SK-N-DZ (cell line): ENCODE data around the gene ARHGAP30.
A peak's percentile ranks its signal among the peaks of the same experiment; 100 is the strongest.

Experiments
- DNase-seq: peaks from one replicate; pipeline ENCODE4 v3.0.0-alpha.2; 2015; ENCODE audit warnings: low spot score
- small RNA-seq, 2 experiments: library from RNA; depleted of rRNA; stranded (forward); fragments of <200 nt; gene quantifications; one replicate each; pipeline ENCODE3, GENCODE V24; 2014

ARHGAP30 gene

GRCh38 chr1:161013131-161013487 lies 56.6 kb downstream of the ARHGAP30 start:
- no peak for DNase-seq

GRCh38 chr1:161012420-161012819 lies 57.3 kb downstream of the ARHGAP30 start:
- no peak for DNase-seq

GRCh38 chr1:161009602-161010211 lies 60.0 kb downstream of the ARHGAP30 start:
- no peak for DNase-seq

DNA sequence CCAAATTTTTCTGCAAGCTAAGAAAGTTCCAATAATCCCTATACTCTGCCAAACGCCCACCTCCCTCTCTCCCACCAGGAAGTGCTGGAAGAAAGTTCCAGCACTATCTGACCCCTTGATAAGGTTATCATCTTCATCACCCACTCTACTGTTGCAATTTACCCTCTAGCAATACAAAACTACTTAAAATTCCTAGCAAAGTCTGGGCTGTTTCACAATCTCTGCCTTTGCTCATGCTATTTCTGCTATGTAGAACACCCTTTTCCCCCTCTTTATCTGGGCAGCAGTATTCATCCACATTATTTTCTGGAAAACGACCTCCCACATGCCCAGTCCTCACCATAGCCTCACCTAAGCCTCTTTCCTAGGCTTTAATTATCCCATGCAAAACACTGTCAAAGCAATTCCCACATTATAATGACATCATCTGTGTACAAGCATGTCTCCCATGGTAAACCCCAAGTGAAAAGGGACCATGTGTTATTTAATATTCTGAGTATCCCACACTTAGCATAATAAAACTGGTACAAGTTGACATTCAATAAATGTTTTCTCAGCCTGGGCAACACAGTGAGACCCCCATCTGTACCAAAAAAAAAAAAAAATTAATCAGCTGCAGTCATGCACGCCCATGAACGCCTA lies 60.7 kb downstream of the ARHGAP30 start:
- no peak for DNase-seq

DNA sequence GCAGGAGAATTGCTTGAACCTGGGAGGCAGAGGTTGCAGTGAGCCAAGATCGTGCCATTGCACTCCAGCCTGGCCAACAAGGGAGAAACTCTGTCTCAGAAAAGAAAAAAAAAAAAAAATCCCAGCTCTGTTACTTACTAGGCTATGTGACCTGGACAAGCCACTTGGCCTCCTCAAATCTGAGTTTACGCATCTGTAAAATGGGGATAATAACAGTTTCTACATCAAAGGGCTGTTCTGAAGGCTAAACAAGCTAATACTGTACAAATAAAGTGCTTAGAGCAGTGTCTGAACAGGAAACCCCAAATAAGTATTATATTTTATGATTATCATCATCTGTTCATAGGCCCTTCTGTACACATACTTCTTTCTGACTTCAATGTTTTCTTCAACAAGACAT lies 62.3 kb downstream of the ARHGAP30 start:
- no peak for DNase-seq

DNA sequence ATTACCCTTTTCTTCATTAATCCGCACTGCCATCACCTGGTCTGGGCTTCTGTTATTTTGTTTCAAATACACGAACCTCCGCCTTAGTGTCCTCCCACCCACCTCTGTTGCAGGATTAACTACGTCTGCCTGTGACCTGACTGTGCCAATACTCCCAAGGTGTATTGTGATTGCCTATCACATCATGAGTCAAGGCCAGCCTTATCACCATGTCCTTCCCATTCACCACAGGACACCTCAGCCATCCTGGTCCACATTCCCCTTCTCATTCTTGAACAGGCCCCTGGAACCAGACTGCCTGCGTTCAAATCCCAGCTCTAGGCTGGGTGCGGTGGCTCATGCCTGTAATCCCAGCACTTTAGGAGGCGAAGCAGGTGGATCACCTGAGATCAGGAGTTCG lies 63.1 kb downstream of the ARHGAP30 start:
- DNase-seq, result no peak

- DNase-seq, result no peak
Observed at GRCh38 chr1:161001525-161001924, 68.2 kb downstream of the ARHGAP30 start.

GRCh38 chr1:161000736-161001480 lies 68.8 kb downstream of the ARHGAP30 start:
- DNase-seq, result no peak

DNA sequence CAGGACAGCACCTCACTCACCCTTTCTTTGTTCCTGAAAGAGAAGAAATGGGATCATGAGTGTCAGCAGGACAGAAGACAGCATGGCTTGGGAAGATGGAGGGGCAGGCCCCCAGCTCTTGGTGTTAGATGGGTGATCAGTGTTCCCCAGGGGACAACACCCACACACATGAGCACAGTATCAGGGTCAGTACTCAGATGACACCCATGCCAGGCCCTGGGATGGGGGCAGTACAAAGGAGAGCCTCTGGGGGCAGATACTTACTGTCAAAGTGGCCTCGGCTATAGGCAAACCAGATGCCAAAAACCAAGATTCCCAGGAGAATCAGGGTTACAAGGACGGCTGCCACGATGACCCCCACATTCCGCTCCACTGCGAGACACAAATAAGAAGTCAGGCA lies 70.3 kb downstream of the ARHGAP30 start:
- no peak for DNase-seq

- peak; percentile 31 for DNase-seq
Observed at GRCh38 chr1:160997323-160998038, 72.2 kb downstream of the ARHGAP30 start.

Small RNA genes lying within 50 kb of the gene (small RNA-seq; reads per million reads assigned to genes)
- 0 reads per million in 2 experiments for gene AL591806.2
